SK-N-MC (cell line): ENCODE measurements around the gene SHISA3.
"Not testable (repeated sequence)": the region's sequence is repeated elsewhere in the genome, so short reads cannot be mapped to it uniquely, and the experiment has no call there.

Experiments
- DNase-seq: peaks from one replicate; pipeline ENCODE4 v3.0.0-alpha.2; 2011; ENCODE audit warnings: low read depth, low spot score
- H3K27ac ChIP-seq: fragments of 200-600 bp; sonication (generic); 2 replicates; pipeline ENCODE4 v1.5.1; 2016; ENCODE audit warnings: mixed run types
- H3K36me3 ChIP-seq: fragments of 200-600 bp; sonication (generic); 2 replicates; pipeline ENCODE4 v1.6.1; 2017; ENCODE audit warnings: antibody characterized with exemption, low read length, mixed read lengths; ENCODE audit not compliant: insufficient read depth
- H3K4me3 ChIP-seq: fragments of 200-600 bp; sonication (generic); 2 replicates; pipeline ENCODE4 v1.5.1; 2016
- H3K9ac ChIP-seq: fragments of 200-600 bp; sonication (generic); 2 replicates; pipeline ENCODE4 v1.8.0; 2017; ENCODE audit warnings: mixed run types, mixed read lengths; ENCODE audit not compliant: insufficient read length
- H3K9me3 ChIP-seq: fragments of 200-600 bp; sonication (generic); 2 replicates; pipeline ENCODE4 v1.6.1; 2017; ENCODE audit warnings: low read depth, mild to moderate bottlenecking, antibody characterized with exemption, low read length, moderate library complexity, mixed read lengths
- EZH2 ChIP-seq: fragments of 200-600 bp; sonication (generic); IDR thresholded peaks from one replicate; pipeline ENCODE4 v1.6.1; 2017; ENCODE audit warnings: antibody characterized with exemption
- FOXP2 ChIP-seq: optimal IDR thresholded peaks from 2 replicates; pipeline ENCODE3; 2011; ENCODE audit warnings: mild to moderate bottlenecking, moderate library complexity; ENCODE audit not compliant: insufficient read depth; ENCODE audit errors: extremely low read length, control extremely low read depth
- POLR2AphosphoS5 ChIP-seq: IDR thresholded peaks from 2 replicates; pipeline ENCODE4 v1.6.1; 2012; ENCODE audit warnings: mild to moderate bottlenecking, low read depth, low read length, borderline replicate concordance

Gene SHISA3

DNA sequence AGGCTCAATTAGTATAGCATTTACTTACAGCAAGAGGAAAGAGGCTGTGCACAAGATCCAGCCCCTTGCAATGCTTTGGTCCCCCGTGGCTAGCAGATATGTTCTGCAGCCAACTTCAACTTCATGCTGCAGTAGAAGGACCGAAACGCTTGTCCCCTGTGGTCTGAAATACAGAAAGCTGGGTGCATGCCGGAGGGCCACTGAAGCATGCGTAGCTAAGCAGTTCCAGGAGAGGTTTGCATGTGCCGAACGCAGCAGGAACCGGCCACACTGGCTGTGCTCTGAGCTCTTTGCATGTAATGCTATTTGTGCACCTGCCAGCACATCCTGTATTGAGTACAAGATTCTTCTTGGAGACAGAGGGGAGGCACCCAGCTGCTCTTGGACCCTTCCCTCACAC is 35.8 kb upstream of the SHISA3 start:
- H3K27ac ChIP-seq, result no peak overlapping the region
- DNase-seq, result no peak

DNA sequence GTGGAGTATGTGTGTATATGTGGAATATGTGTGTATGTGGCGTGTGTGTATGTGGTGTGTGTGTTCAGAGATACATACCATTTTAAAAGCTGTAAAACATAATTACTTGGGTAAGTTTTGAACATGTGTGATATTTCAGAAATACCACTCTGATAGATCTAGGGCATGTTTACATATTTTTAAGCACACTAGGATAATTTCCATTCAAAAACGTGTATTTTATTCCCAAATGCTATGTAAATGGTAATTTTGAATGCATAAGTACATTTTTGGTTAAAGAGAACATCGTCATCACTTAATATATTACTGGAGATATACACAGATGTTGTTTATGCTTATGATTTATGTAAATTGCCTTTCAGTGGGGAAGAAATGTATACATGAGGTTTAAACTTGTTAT is 34.7 kb upstream of the SHISA3 start:
- Histone ChIP-seq H3K4me3 (no peak overlapping the region), H3K27ac (no peak overlapping the region), H3K9me3 (no peaks in the 10 kb centered on the region), H3K36me3 (no peaks in the 10 kb centered on the region), H3K9ac (no peak overlapping the region)
- no peak for DNase-seq
- TF ChIP-seq POLR2AphosphoS5 (no peak), FOXP2 (no peak), EZH2 (no peak)

More for the DNA sequence above, 35.8 kb upstream of the SHISA3 start:
- Histone ChIP-seq H3K9ac (no peak overlapping the region), H3K4me3 (no peak overlapping the region), H3K9me3 (no peaks in the 10 kb centered on the region), H3K36me3 (no peaks in the 10 kb centered on the region)
- no peak for TF ChIP-seq FOXP2
- no peak for TF ChIP-seq EZH2
- TF ChIP-seq POLR2AphosphoS5, result no peak

DNA sequence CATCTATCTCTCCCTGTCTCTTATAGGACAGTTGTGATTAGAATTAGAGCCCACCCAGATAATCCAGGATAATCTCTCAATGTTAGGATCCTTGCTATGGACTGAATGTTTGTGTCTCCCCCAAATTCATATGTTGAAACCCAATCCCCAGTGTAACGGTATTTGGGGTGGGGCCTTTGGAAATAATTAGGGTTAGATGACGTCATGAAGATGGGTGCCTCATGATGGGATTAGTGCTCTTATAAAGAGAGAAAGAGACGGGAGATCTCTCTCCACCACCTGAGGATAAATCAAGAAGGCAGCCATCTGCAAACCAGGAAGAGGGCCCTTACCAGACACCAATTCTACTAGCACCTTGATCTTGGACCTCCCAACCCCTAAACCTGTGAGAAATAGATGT is 33.7 kb upstream of the SHISA3 start:
- no peak overlapping the region for H3K27ac ChIP-seq
- TF ChIP-seq FOXP2 (no peak), POLR2AphosphoS5 (no peak), EZH2 (no peak)
- no peaks in the 10 kb centered on the region for H3K36me3 ChIP-seq
- no peak for DNase-seq
- H3K9me3 ChIP-seq, result no peaks in the 10 kb centered on the region
- H3K9ac ChIP-seq, result no peak overlapping the region
- no peak overlapping the region for H3K4me3 ChIP-seq

DNA sequence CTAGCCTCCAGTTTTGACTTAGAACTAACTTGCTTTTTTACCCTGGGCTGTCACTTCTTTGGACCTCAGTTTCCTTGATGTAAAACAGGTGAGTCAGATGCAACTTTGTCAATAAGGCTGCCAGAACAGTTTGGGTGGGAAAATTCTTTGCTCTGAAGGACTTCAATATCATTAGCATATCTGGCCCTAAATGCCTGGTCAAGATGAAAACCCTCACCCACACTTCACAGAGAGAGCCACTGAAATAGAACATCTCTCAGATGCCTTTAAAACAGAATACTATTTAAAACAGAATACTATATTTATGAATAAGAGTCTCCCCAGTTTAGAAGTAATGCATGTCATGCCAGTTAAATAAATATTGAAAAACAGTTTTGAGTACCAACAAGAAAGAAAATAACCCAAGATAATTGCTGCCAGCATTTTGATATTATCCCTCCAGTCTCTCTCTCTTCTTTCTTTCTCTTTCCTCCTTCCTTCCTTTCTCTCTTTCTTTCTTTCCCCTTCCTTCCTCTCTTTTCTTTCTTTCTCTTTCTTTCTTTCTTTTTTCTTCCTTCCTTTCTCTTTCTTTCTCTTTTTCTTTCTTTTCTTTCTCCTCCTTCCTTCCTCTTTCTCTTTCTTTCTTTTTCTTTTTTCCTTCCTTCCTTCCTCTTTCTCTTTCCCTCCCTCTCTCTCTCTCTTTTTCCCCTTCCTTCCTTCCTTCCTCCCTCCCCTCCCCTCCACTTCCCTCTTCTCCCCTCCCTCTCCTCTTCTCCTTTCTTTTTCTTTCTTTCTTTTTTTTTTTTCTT is 32.8 kb upstream of the SHISA3 start:
- H3K9ac ChIP-seq, result no peak overlapping the region
- H3K4me3 ChIP-seq, result no peak overlapping the region
- no peak for DNase-seq
- TF ChIP-seq POLR2AphosphoS5 (no peak), FOXP2 (no peak), EZH2 (no peak)
- no peak overlapping the region for H3K27ac ChIP-seq
- H3K36me3 ChIP-seq, result no peaks in the 10 kb centered on the region
- H3K9me3 ChIP-seq, result no peaks in the 10 kb centered on the region

DNA sequence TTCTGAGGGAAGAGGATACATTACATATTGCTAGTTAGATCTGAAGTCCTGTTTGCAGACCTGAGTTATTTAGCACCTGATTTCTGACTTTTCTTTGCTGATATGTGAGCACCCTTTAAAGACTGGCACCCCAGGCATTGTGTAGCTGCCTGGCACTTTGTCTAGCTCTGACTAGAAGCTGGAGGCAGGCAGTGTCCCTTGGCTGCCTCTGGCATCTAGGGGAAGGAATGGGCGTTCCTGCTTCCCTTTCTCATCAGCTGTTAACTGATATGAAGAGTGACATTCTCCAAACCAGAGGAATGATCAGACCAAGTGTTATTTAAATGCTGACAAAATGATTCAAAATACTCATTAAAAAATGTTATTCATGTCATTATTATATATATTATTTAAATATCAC is 30.3 kb upstream of the SHISA3 start:
- no peaks in the 10 kb centered on the region for H3K36me3 ChIP-seq
- H3K9me3 ChIP-seq, result no peaks in the 10 kb centered on the region
- TF ChIP-seq FOXP2 (no peak), POLR2AphosphoS5 (no peak)
- H3K27ac ChIP-seq, result no peak overlapping the region
- H3K4me3 ChIP-seq, result no peak overlapping the region
- DNase-seq, result no peak
- H3K9ac ChIP-seq, result no peak overlapping the region

DNA sequence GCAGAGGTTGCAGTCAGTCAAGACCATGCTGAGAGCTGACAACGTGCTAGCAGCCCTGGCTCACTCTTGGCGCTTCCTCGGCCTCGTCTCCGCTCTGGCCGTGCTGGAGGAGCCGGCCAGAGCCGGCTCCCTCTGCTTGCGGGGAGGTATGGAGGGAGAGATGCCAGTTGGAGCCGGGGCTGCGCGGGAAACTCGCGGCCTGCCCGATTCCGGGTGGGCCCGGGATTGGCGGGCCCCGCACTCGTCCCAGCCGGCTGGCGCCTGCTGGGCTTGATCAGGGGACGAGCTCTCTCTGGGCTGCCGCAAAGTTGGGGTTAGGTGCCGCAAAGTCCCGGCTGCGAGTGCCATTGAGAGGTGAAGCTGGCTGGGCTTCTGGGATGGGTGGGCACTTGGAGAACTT is 27.8 kb upstream of the SHISA3 start:
- Histone ChIP-seq H3K36me3 (no peaks in the 10 kb centered on the region), H3K4me3 (no peak overlapping the region), H3K27ac (no peak overlapping the region), H3K9ac (no peak overlapping the region), H3K9me3 (no peaks in the 10 kb centered on the region)
- no peak for DNase-seq
- TF ChIP-seq FOXP2, result no peak
- no peak for TF ChIP-seq EZH2
- no peak for TF ChIP-seq POLR2AphosphoS5

DNA sequence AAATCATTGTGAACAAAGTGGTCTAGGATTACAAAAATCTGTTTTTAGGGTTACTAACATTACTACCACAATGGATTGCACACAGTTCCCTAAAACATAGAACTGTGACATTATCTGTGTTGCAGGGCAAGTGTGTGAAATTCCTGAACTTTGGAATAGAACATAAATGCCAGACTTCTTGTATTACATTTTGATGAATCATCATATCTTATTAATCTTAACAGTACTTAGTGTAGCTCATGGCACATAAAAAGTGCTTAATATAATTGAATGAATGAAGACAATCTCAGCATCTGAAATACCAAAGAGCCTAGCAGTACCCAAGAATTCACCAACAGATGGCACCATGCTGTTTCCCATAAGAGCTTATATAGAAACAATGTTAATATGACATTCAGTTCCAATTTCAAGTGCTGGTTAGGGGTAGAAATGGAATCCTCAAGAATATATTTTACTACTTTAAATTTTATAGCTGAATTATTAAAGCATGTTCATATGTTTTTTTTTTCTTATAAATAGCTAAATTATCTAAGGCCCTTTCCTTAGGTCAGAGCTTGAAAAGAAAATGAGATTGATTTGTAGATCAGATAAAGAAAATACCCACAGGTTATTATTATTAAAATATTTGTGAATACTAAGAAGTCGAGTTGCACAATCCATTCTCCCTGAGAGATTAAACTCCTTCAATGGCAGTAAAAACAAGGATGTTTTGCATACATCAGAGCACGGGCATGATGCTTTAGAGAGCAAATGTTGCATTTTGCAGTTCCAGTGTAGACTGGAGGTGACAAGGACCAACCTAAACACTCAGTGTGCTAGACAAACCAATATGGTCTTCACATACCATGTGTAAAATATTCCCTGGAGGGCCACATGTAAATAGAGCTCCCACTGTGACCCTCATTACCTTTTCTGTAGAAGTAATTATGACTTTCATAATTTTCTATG is 25.7 kb upstream of the SHISA3 start:
- no peak overlapping the region for H3K27ac ChIP-seq
- no peaks in the 10 kb centered on the region for H3K9me3 ChIP-seq
- peak; percentile 78 for DNase-seq
- H3K36me3 ChIP-seq, result no peaks in the 10 kb centered on the region
- H3K9ac ChIP-seq, result no peak overlapping the region
- TF ChIP-seq EZH2, result no peak
- no peak overlapping the region for H3K4me3 ChIP-seq

DNA sequence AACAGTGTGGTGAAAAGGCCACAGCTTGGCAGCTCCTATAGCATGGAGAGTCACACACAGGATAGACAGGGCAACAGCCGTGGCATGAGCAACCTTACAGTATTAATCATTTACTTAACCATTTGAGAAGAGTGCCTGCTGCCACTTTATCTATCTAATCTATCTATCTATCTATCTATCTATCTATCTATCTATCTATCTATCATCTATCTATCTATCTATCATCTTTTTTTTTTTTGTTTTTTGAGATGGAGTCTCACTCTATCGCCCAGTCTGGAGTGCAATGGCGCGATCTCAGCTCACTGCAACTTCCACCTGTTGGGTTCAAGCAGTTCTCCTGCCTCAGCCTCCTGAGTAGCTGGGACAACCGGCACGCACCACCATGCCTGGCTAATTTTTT is 25.0 kb upstream of the SHISA3 start:
- H3K9ac ChIP-seq, H3K4me3 ChIP-seq, H3K9me3 ChIP-seq, H3K36me3 ChIP-seq, H3K27ac ChIP-seq, DNase-seq: not testable (repeated sequence)

DNA sequence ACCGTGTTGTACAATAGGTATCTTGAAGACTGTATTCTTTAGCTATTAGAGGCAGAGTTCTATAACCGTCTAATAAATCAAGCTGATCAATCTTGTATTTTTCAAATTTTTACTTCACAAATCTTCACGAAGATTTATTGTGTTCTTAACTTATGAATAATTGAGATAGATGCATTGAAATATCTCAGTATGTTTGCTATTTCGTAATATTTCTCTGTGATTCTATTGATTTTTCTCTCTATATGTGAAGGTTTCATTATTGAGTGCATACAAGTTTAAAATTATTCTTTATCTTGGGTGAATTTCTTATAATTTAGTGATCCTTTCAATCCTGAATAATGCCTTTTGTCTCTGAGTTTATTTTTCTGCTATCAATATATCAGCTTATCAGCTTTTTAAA is 19.8 kb upstream of the SHISA3 start:
- H3K27ac ChIP-seq, result no peak overlapping the region
- TF ChIP-seq POLR2AphosphoS5, result no peak
- TF ChIP-seq EZH2, result no peak
- no peak for TF ChIP-seq FOXP2
- no peak for DNase-seq
- no peak overlapping the region for H3K4me3 ChIP-seq
- H3K9ac ChIP-seq, result no peak overlapping the region
- no peaks in the 10 kb centered on the region for H3K36me3 ChIP-seq
- H3K9me3 ChIP-seq, result no peaks in the 10 kb centered on the region
